ENCODE results near the gene LCA5L.

DNA sequence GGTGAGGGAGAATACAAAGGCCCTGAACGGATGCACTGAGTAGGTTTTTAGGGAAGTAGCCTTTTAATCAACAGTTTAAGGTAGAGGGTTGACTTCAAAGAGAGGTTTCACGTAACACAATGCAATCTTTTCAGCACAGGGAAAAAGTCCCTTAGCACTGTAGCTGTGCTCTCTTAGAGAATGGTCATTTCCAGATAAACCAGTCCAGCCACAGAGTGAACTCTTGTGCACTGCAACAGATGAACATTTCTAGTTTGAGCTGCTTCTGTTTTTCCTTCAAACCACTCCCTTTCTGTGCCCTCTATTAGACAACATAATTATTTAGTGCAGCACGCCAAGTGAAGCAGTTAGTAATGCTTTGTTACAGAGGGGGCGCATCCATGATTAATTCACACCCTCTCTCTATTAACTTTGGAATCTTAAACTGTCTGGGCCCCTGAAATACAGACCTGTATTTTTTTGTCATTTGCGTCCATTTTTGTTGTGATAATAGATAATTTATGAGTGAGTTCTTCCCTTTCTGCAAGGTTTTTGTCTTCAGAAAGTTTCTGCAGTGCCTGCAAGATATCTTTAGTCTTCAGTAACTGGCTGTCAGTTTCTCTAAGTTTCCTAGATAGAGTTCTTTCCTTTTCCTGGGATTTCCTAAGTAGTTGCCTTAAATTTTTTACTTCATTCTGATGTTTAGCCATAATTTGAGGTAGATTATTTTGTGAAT, 22.9 kb downstream of the LCA5L start:
- TF ChIP-seq, protein P1, sequence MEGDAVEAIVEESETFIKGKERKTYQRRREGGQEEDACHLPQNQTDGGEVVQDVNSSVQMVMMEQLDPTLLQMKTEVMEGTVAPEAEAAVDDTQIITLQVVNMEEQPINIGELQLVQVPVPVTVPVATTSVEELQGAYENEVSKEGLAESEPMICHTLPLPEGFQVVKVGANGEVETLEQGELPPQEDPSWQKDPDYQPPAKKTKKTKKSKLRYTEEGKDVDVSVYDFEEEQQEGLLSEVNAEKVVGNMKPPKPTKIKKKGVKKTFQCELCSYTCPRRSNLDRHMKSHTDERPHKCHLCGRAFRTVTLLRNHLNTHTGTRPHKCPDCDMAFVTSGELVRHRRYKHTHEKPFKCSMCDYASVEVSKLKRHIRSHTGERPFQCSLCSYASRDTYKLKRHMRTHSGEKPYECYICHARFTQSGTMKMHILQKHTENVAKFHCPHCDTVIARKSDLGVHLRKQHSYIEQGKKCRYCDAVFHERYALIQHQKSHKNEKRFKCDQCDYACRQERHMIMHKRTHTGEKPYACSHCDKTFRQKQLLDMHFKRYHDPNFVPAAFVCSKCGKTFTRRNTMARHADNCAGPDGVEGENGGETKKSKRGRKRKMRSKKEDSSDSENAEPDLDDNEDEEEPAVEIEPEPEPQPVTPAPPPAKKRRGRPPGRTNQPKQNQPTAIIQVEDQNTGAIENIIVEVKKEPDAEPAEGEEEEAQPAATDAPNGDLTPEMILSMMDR (IDR thresholded peaks at IDR 0.05) = no peak
- no peak for TF ChIP-seq POLR2A (IDR thresholded peaks at IDR 0.05)
